HG02840 (cell line): ENCODE measurements around the gene C20orf144.

Source experiments
- ATAC-seq: cut with Tn5 transposase; IDR thresholded peaks from one replicate; pipeline ENCODE4 v1.9.1; 2021; ENCODE audit warnings: mild to moderate bottlenecking, moderate library complexity, moderate number of reproducible peaks; ENCODE audit not compliant: unreplicated experiment, low FRiP score

The C20orf144 gene

DNA sequence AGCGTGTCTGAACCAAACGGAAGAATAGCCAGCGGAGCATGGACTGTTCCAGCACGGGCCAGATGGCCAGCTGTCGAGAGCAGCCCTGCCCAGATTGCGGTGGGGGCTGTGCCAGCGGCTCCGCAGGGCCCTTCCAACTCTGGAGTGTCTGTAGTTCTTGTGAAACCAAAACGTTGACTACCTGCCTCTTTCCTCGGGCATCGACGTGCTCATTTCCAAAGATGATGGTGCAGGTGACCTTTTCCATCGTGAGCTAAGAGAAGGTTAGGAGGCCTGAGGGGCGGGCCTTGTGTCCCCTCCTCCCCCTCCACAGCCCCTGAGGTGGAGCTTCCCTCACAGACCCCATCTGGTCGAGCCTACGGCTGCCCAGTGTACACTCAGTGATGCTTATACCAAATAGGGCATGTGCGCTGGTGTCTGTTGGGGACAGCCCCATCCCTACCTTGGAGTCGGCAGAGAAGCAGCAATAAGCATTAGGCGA, 12.9 kb upstream of the C20orf144 start:
- ATAC-seq: no peak

DNA sequence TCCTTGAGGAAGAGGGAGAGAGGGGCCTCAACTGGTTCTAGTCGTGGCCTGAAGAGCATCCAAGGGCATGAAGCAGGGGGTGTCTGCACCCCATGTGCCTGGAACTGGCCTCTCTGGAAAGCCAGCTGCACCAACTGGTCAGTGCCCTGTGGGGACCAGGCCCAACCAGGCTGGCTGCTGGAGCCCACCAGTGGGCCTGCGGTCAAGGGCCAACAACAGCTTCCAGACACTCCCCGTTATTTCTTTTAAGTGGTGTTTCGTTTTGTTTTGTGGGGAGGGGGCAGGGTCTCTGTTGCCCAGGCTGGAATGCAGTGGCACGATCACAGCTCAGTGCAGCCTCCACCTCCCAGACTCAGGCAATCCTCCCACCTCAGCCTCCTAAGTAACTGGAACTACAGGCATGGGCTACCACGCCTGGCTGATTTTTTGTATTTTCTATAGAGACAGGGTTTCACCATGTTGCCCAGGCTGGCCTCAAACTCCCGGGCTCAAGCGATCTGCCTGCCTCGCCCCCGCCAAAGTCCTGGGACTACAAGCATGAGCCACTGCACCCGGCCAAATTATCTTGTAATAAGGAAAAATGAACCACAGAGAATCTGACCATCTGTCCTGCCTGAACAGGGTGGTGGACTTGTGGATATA, 11.9 kb upstream of the C20orf144 start:
- ATAC-seq: no peak

DNA sequence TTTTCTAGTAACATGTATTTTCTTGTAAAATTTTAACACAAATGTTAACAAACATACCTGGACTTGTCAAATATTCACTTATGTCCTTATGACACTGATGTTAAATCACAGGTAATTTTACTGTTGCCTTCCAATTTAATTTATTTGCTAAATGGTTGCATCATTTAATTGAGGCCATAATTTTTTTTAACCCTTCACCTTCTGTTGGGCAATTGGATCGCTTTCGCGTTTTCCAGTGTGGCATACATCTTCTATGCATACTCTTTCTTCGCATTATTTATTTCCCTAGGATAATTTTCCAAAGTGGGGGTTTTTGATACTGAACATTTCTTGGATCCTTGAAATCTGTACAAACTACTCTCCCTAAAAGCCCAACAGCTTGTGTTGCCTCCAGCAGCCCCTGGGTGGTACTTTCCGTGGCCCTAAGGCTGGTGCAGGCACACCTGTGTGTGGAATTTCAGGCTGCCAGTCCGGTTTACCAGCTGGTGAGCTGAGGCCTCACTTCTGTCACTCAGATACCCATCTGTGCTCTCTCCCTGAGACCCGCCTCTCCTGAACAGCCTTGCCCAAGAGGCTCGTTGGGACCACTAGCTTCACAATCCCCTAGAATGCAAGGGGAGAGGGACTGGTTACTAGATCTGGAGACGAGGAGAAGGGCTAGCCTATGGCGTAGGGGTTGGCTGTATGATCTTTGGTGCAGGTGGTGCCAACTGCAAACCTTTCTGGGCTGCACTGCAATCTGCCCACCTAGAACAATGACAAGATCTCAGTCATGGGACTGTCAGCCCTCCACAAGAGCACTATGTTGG, 11.2 kb upstream of the C20orf144 start:
- ATAC-seq: no peak

DNA sequence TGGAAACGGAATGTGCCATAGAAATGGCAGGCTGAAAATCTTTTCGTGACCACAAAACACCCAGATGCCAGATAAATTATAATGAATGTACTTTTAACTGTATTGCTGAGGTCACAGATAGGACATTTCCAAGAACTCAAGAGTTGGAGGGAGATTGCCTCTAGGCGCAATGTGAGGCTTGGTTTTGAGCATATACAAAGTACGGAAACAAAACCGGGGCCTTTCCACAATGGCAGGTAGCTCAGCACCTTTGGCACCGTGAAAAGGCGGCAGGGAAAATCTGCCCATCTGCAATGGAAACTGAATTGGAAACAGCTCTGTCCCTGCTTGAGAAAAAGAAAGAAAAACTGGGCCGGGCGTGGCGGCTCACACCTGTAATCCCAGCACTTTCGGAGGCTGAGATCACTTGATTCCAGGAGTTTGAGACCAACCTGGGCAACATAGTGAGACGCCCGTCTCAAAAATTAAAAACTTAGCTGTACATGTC, 10.5 kb upstream of the C20orf144 start:
- ATAC-seq: no peak

DNA sequence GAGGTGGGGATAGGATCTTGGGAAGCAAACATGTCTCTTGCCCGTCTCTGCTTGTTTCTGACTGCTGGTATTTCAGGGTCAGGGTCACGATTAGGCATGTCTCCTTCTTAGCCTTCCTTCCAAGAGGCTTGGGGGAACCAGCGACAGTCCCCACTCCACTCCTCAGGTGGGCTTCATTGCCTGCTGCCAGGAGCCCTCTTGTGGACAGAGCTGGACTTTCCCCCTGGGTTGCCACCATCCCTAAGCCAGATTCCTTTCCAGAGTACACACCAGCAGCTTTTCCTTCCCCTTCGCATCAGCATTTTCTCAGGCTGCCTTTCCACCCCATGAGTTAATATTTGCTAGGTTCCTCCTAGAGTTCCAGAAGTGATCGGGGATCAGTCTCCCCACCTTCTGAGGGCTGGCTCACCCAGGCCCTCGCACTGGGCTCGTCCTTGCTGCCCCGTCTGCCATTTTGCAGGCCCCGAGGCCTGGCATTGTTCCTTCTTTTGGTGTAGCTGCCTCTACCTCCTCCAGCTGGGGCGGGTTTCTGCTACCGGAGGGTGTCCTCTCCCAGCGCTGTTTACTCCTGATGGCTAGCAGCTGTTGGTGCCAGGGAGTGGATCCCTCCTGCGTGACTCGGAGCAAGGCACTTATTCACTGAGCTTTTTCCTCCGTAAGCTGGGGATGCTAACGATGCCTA, 8.8 kb upstream of the C20orf144 start:
- no peak for ATAC-seq

DNA sequence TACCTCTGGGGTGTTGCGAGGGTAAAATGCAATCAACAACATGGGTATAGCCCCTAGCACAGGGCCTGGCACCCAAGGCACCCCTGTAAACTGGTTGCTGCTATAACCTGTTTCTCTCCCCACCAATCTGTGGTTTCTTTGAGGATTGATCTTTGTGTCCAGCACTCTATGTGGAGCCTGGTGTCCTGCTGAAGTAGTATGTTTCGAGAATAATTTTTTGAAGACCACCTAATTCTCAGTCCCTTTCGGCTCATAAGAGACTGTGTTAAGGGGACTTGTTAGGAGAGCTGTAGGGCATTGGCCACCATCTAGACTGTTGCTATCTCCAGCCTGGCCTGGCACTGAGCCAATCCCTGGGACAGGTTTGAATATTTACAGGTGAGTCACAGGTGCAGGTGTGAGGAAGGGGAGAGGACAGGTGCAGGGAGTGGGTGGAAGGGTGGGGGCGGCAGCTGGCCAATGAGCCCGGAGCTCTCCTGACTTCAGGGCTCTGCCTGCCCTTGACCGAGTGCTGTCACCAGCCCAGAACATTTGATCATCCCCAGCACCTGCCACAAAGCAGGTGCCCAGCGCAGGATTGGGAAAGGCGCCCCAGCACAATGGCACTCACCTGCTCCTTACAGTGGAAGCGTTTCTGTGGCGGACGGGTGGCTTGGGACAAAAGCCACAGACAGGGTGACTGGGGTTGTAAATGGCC, 8.1 kb upstream of the C20orf144 start:
- no peak for ATAC-seq

DNA sequence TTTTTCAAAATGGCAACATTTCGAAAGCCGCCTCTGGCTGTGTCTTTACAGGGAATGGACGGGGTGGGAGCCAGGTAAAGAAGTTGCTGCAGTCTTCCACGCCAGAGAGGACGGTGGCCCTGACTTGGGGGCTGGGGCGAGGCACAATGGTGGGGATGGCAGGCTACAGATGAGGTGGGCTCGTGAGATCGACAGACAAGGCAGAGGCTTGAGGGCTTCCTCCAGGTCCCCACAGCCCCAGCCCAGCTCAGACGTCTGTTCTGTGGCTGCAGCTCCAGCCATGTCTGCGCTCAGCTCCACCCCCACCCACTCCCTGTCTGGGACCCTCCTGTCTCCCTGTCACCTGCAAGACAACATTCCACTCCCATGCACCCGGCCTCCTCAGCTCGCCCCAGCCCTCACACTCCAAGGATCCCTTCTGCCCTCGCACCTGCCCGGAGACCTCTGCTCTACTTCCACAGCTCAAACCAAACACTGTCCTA, 7.4 kb upstream of the C20orf144 start:
- no peak for ATAC-seq

DNA sequence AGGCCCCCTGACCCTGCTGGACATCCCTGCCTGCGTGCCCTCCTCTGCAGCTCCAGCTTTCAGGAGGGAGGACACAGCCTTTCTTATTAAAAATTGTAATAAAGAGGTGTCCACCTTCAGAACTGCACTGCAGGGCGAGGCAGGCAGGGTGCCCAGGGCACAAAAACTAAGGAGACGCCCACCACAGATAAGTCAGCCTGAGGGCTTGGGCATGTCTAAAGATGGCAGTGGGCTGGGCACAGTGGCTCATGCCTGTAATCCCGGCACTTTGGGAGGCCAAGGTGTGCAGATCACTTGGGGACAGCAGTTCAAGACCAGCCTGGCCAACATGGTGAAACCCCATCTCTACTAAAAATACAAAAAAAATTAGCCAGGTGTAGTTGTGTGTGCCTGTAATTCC, 7.0 kb upstream of the C20orf144 start:
- no peak for ATAC-seq

DNA sequence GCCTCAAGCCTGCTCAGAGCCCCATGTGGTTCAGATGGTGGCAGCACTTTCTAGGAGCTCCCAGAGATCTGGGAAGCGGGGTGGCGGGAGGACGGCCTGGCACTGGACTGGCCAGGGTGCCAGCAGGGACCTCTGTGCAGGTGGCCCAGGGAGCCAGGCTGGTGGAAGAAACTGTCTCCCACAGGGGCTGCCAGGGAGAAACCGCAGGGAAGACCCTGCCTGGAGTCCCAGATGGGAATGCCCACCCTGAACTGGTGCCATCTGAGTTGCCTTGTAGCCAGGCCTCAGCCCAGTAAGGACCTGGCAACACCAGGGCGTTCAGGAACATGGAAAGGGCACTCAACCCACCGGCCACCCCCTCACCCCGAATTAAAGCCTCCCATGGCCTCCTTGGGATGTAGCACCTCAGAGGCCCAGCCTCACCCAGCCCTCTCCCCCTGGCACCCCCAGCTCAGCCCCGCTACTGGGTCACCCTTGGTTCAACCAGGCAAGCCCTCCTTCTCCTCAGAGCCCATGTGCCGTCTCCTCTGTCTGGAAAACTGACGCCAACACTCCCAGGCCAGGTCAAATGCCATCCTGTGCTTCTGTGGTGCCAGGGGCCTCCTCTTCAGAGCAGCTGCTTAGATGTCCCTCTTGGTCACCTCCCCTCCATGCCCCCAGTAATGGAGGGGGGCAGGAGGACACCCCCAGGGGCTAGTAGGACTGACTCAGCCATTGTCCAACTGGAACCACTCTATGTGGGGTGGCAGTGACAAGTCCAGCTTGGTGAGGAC, 5.9 kb upstream of the C20orf144 start:
- no peak for ATAC-seq

DNA sequence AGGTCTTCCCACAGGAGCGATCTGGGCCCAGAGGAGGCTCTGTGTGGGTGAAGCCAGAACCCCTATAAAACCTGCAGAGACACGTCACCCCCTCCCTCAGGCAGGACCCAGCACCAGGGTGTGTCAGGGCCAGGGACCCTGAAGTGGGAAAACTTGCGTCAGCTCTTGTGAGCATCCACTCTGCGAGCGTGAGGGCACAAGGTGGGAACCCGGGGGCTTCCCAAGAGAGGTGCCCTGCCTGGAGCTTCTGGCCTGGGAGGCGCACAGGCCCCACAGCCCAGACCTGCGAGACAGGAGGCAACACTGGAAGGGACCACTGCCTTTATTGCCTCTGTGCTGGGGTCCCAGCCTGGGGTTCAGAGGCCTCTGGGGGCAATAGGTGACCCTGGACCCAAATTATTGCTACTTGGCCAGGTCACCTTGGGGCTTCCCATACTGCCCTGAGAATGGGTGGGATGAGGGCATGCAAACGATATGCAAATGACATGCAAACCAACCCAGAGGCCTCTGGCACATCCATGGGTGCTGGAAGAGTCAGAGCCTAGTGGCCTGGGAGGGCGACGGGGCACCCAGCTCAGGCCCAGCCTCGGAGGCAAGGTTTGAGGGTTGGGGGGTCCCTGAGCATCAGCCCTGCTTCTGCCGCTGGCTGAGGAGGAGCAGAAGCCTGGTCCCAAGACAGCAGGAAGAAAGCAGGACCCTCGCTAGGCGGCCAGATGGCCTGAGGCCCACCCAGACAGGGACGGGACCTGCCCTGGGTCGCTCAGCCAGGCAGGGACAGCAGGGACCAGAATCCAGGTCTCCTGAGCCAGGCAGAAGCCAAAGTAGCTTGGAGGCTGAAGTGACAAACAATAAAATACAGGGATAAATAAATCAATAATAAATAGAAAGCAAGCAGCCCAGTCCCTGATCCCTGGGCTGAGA, 5.1 kb upstream of the C20orf144 start:
- no peak for ATAC-seq

DNA sequence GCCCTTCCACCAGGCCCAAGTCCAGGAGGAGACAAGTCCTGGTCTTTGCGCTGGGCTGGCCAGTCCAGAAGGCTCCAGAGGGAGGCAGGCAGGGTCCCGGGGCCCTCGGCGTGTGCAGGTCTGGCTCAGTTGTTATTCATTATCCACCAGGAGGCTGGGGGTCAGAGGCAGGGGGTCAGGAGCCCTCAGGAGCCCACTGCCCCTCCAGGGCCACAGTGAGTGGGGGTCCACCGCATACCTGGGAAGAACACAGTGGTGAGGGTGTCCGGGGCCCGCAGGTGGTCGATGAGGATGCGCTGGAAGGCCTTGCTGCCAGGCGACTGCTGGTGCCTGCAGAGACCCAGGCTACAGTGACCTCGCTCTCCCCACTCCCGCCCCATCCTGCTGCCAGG, 4.4 kb upstream of the C20orf144 start:
- no peak for ATAC-seq

DNA sequence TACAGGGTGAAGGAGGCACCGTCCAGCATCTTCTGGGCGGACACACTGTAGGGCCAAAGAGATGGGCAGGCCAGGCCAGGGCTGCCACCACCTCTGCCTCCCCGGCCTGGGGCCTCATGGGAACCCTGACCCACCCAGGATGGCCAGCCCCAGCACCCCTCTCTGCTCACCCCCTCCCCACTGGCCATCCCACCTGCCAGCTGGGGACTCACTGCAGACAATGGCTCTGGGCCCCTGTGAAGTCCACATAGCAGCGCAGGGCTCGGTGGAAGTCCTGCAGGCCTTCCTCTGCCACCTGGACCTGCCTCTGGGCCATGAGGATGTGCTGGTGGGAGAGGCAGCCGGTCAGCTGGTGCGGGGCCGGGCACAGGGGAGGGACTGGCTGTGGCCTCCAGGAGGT, 3.6 kb upstream of the C20orf144 start:
- no peak for ATAC-seq

DNA sequence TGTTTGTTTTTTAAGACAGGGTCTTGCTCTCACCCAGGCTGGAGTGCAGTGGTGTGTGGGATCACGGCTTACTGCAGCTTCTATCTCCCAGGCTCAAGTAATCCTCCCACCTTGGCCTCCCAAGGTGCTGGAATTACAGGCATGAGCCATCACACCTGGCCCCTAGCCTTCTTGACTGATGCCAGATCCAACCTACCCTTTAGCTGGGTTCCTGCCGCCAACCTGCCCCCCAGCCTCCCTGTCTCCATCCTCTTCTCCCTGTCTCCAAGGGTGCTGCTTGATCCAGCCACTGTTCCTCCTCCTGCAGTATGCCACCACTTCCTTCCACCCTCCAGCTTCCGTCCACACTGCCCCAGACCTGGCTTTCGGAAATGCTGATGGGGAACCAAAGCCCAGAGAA, 3.2 kb upstream of the C20orf144 start:
- no peak for ATAC-seq

DNA sequence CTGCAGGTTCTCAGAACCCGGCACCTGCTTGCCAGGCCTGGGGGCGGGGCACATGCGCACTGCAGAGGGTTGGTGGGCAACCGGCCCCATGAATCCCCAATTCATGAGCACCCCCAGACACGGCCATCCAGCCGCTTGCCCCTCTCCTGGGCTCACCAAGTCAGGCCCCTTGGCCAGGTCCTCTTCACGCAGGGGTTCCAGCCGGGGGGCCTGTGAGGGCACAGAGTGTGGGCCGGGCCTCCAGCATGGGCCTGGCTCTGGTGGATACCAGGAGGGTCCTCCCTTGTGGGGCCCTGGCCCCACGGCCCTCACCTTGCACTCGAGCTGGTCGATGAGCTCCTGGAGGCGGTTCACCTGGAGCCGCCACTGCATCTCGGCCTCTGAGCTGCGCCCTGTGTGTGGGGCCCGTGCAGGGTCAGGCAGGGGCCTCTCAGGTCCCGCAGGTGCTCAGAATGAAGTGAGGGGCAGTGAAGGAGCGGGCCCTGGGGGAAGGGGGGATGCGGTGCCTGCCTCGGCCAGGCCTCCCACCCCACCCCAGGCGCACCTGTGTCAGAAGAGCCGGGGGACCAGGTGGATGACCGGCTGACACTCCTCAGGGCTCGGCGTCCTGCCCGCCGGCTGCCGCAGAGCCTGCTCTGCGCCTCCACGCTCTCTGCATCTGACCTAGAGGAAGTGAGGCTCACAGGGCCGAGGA, 2.6 kb upstream of the C20orf144 start:
- no peak for ATAC-seq

DNA sequence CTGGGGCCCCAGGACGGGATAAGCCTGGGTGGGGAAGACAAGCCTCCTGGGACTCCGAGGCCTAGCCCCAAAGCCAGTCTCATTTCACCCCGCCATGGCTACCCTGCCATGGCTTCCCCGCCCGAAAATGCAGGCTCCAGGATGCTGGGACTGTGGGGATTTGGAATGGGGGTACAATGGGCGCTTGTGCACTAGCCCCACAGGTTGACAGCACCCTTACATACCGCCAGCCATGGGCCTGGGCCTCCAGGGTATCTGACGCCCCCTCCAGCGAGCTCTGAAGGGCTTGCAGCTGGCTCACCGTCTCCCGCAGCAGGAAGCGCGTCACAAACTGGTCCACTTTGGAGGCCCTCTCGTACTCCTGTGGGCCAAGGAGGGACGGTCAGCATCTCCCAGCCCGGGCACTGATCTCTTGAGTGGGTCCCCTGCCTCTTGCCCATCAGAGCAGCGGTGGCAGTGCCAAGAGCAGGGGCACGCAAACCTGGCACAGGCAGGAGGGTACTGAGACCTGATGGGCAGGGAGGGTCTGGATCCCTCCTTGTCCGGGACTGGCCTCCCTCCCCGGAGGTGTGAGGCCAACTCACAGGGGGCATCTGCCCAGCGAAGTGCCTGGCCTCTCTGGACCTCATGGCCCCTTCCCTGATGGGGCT, 2.0 kb upstream of the C20orf144 start:
- ATAC-seq: no peak

DNA sequence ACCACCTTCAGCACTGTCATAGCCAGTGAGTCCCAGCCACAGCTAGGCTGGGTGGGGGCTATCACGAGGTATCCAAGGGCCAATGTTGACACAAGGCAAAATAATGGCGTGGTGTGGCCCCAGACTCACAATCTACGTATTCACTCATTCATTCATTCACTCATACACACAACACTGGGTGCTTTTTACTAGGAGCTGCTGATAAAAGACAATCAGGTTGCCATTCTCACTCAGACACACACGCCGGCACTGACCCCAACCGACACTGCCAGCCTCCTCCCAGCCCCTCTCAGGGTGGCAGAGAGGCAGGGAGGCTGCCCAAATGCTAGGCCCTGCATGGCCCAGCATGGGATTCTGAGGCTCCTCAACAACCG, 1.5 kb upstream of the C20orf144 start:
- ATAC-seq: no peak

DNA sequence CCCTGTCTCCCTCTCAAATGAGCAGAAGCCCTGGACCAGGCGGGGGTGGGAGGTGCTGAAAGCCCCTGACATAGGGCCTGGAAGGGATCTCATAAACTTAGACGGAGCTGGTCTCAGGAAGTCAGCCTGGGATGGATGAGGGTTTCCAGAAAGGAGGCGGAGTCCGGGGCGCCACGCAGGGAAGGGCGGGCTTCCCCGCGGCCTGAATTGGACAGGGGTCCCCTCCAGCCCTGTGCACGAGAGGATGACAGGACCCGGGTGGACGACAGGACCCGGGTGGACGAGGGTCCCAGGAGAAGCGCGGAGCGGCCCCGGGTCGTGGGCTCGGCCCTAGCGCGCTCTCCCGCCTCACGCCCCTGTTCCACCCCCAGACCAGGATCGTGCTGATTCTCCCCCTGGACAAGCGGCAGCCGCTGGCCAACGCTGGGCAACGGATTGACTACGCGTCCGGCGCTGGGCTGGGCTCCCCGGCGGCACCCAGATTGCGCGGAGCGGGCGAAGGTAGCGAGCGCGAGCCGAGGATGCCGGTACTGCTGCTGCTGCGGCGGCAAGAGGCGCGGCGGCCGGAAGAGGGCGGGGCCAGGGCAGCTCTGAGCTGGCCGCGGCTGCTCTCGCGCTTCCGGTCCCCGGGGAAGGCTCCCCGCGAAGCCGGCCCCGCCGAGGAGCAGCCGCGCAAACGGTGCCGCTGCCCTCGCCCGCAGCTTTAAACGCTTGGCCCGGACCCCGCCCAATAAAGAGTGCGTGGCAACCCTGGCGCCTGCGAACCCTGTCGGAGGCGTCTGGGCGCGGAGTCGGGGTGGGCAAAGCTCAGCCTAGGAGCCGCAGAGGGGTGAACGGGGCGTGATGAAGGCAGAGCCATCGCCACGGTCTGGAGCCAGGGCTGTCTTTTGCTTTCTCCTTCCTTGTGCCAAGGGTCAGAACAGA, 1.3 kb downstream of the C20orf144 start:
- no peak for ATAC-seq
